ENCODE results near the gene LPAR3. TPM values are rescaled to one million over a fixed set of nuclear protein-coding genes. Genes with fewer than 3 reads are reported as not detected.

LPAR3 gene
- total and polyA plus RNA-seq, 2 experiments from 2014 or later, result 10.4 to 36.9 TPM

GRCh38 chr1:84810343-84810742, 82.7 kb downstream of the LPAR3 start:
- ATAC-seq, result peak; percentile 32; the same call in 1 of the 3 replicates
- H3K36me3 Mint-ChIP-seq (ENCODE audit: low read depth), result no peaks in the 10 kb centered on the region
- H3K4me3 Mint-ChIP-seq, result no peak overlapping the region

More at GRCh38 chr1:84810343-84810742, 82.7 kb downstream of the LPAR3 start:
- 0 out of 2 replicates have a peak, but pooled peaks cover under 1% of the 10 kb centered on the region for H4K20me1 ChIP-seq (replicated peaks; ENCODE audit: insufficient read depth)
- TF ChIP-seq REST (IDR thresholded peaks at IDR 0.05; ENCODE audit: unreplicated experiment), result no peak
- no peak for TF ChIP-seq NANOG (IDR thresholded peaks at IDR 0.05; ENCODE audit: borderline replicate concordance)
- TF ChIP-seq JUNB (IDR thresholded peaks at IDR 0.05; ENCODE audit: unreplicated experiment), result no peak
- no peak for TF ChIP-seq CREB1 (CRISPR knock-in tag; IDR thresholded peaks at IDR 0.05; ENCODE audit: low read depth)
- no peak for TF ChIP-seq ETS1 (IDR thresholded peaks at IDR 0.05)
- TF ChIP-seq ZNF462 (CRISPR knock-in tag; IDR thresholded peaks at IDR 0.05), result no peak
- TF ChIP-seq ZNF114 (CRISPR knock-in tag; IDR thresholded peaks at IDR 0.05), result no peak
- no peak for TF ChIP-seq EZH2phosphoT487 (IDR thresholded peaks at IDR 0.05; ENCODE audit: unreplicated experiment)
- no peak for TF ChIP-seq POLR2AphosphoS5 (IDR thresholded peaks at IDR 0.05; ENCODE audit: low read depth)
- TF ChIP-seq EZH2 (IDR thresholded peaks at IDR 0.05; ENCODE audit: low read depth, unreplicated experiment), result no peak
- TF ChIP-seq STAT1 (IDR thresholded peaks at IDR 0.05; ENCODE audit: unreplicated experiment), result no peak
- TF ChIP-seq CTCF (conservative IDR thresholded peaks at IDR 0.05; ENCODE audit: low read depth in 2 of 2), result no peak
- no peak for TF ChIP-seq ZNF331 (CRISPR knock-in tag; IDR thresholded peaks at IDR 0.05; ENCODE audit: low read depth)
- H3K27me3 ChIP-seq (ENCODE audit: insufficient read depth), result no peaks in the 10 kb centered on the region
- no peak overlapping the region for H3K4me2 ChIP-seq
- H3K27ac ChIP-seq (ENCODE audit: low read depth), result no peak overlapping the region
- H3K4me1 ChIP-seq (ENCODE audit: insufficient read depth), result no peaks in the 10 kb centered on the region
- no peaks in the 10 kb centered on the region for H3F3A ChIP-seq (replicated peaks; ENCODE audit: low read depth)
- no peaks in the 10 kb centered on the region for H3K79me2 ChIP-seq (replicated peaks; ENCODE audit: insufficient read depth)
- no peaks in the 10 kb centered on the region for H3K9me2 ChIP-seq (ENCODE audit: insufficient read depth)
- H3K4me1 Mint-ChIP-seq, result no peaks in the 10 kb centered on the region
- H3K4me3 ChIP-seq, result no peak overlapping the region
- no peak overlapping the region for H3K27ac Mint-ChIP-seq
- H2AFZ ChIP-seq, result no peak overlapping the region
- H3K9me3 Mint-ChIP-seq, result no peaks in the 10 kb centered on the region; the same call in 2 of the 3 replicates
- no peak for DNase-seq (ENCODE audit: low spot score)
- H3K27me3 Mint-ChIP-seq (ENCODE audit: insufficient read depth, low read depth, poor library complexity), result peaks cover 4% of the 10 kb centered on the region
- H3K36me3 ChIP-seq (ENCODE audit: insufficient read depth), result no peaks in the 10 kb centered on the region

Measured in GM23338 (cell line).